CD4-positive, alpha-beta T cell treated with Interleukin-17A for 1 hour (primary cell): ENCODE results near the gene MRPL52.
A peak's percentile ranks its signal among the peaks of the same experiment; 100 is the strongest.
"Not testable (repeated sequence)": the region's sequence is repeated elsewhere in the genome, so short reads cannot be mapped to it uniquely, and the experiment has no call there.

Source experiments
- DNase-seq: peaks from one replicate; pipeline ENCODE4 v3.0.0-alpha.2; 2020

MRPL52 gene

GRCh38 chr14:22811722-22812121 lies 18.0 kb upstream of the MRPL52 start:
- DNase-seq, result no peak

DNA sequence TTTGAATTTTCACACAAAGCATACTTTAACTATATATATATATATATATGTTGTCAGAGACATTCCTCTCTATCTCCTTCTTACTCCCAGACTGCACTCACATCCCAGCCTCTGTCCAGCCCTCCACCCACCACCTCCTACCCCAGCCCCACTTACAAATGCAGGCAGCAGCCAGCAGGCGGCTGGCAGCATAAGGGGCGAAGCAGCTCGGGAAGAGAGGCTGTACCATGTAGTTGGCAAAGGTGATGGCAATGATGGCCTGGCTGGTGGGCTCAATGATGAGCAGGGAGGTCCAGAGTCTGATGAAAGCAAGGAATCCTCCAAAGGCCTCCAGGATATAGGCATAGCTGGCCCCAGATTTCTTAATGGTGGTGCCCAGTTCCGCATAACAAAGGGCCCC lies 16.9 kb upstream of the MRPL52 start:
- DNase-seq, result no peak

DNA sequence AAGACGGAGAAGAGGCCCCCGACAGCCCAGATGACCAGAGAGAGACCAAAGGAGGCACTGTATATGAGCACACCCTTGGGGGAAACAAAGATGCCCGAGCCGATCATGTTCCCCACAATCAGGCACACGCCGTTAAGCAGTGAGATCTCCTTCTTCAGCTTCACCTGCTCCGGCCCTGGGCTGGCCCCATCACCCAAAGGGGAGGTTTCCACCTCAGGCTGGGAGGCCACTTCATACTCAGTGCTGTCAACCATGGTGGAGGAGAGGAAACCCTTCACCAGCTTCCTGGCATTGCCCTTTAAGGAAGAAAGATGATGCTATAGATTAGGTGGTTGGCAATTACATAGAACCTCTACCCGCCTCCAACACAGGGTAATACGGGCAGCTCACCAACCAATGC lies 16.5 kb upstream of the MRPL52 start:
- no peak for DNase-seq

- DNase-seq, result no peak
Observed at GRCh38 chr14:22814373-22814772, 15.3 kb upstream of the MRPL52 start.

- DNase-seq, result no peak
Observed at GRCh38 chr14:22814941-22815713, 14.6 kb upstream of the MRPL52 start, which contains the start of gene SLC7A7. SLC7A7 (minus strand) TSS chr14:22815435; CDS start chr14:22813398, 2,037 bp downstream.

DNA sequence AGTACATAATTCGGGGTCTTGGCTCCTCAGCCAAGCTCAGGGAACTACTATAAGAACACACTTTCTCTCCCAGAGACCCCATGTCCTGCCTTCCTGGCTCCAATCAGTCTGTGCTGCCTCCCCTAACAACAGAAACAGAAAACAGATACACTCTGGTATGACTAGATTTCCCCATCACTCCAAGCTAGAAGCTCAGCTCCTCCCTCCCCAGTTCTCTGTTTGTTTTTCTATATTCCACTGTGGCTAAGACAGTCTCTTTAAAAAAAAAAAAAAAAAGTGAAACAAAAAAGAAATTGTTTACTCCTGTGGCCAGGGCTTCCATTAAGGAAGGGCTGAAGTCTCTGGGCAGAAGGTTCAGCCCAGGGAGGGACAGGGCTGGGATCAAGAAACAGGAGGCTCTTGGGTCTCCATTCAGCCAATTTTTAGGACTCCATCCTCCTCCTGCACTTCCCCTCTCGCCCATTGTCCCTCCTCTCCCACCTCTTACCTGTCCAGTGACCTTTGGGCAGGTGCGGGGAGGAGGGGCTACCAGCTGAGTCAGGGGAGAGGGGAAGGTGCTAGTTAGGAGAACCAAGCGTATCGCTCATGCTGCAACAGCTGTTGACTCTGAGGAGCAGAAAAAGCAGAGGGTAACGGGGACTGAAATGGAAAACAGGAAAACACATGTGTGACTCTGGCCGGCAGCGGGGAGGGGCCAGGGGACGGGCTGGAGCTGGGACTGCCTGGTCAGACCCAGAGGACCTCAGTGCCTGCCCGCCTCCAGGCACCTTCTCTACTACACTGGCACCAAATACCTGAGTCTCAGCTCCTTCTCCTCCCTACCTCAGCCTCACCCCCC lies 10.3 kb upstream of the MRPL52 start:
- DNase-seq, result no peak

DNA sequence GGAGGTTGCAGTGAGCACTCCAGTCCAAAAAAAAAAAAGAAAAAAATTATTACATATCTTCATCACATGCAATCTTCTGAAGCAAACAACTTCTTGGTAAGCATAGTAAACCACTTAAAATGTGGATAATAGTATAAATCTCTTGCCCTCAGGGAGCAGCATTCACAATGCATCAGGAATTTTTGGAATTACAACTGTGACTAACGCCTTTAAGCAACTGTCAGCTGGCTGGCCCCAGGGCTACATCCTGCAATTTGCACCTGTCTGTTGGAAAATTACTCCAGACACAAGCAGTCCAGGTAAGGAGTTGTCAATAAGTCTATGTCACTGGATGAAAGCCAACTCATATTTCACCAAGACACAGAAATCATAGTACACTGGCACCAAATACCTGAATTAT lies 9.0 kb upstream of the MRPL52 start:
- DNase-seq, result no peak

DNA sequence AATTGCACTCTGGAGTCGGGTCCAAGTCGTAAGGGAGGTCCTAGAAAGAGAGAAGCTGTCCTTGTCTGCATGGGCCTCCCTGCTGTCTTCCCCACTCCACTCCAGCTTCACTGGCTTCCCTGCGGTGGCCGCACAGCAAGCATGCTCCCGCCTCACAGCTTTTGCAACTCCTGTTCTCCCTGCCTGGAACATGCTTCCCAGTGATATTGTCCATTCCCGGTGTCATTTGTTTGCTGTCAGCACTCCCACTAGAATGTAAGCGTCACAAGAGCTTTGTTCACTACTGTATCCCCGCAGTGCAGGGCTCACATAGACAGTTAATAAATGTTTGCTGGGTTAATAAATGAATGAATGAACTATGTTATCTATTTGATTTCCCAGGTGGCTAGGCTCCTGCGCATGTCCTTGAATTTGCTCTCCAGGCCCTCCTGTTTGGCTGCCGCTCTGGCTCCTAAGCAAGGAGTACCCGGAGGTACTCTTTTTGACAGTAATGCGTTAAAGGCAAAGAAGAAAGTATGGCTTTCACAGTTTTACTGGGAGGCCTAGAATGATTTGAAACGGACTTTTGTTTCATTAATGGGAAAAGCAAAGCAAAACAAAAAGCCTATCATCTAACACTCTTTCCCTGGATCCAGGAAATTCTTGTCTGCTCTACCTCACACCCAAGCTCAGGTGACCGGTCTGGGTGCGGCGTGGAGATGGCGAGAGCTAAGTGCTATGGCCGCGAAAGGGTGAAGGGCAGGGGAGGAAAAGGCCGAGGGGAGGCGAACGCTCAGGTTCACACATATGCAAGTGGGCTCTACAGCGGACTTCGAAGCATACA lies 8.3 kb upstream of the MRPL52 start:
- no peak for DNase-seq

DNA sequence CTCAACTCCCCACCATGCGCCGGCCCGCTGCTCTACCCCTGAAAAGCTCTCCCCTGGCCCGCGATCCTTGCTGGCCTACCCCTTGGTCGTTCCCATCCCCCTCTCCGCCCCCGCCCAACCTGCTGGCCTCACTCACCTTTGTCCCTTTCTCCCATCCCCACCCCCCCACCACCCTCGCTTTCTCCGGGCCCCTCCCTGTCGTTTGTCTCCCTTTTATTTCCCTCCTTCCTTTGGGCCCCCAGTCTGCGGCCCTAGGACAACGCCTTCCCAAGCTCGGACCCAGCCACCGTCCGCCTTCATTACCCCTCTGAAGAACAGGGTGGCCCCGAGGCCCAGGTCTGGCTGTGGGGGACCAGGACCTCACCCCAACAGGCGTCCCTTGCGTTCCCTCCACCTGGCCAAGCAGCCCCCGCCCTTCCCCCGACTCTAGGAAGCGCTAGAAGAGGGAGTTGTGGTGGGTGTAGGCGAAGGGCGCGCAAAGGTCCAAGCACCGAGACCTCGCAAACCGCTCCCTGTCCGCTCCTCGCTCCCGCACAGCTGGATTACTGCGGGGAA lies 7.6 kb upstream of the MRPL52 start:
- no peak for DNase-seq

GRCh38 chr14:22822571-22823098 lies 7.1 kb upstream of the MRPL52 start:
- peak; percentile 74 for DNase-seq

- peak; percentile 6 for DNase-seq
Observed at GRCh38 chr14:22824711-22825359, 4.9 kb upstream of the MRPL52 start.

DNA sequence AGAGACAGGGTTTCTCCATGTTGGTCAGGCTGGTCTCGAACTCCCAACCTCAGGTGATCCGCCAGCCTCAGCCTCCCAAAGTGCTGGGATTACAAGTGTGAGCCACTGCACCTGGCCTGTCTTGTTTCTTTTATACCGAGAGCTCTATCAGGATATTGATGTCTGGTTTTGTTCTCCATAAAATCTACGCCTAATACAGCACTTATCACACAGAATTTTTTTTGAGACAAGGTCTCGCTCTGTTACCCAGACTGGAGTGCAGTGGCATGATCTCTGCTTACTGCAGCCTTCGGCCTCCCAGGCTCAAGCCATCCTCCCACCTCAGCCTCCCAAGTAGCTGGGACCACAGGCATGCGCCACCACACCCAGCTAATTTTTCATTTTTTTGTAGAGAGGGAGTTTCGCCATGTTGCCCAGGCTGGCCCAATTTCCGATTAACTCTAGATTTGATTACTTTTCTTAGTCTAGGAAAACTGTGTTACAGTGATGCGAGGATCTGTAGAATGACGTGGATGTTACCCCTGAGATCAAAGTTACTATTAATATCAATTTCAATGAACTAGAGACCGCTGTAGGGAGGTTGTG lies 519 bp upstream of the MRPL52 start:
- not testable (repeated sequence) for DNase-seq

- no peak for DNase-seq
Observed at GRCh38 chr14:22830443-22831010, 840 bp downstream of the MRPL52 start.

DNA sequence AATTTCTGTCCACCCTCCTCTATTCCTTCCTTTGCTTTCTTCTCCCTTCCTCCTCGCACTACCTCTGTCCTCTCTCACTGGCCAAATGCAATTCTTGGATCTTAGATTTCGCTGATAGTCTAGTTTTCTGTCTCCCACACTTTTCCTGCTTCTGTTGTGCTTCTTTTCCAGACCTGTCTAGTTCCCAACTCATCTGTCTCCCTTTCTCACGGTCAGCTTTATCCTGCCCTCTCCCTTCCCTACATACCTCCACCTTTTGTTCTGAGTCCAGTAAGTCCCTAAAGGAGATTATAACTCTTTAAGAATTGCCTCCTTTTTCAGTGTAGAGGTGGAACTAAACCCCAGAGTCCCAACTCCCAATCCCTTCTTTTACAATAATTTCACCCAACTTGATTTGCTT lies 5.8 kb downstream of the MRPL52 start:
- no peak for DNase-seq

GRCh38 chr14:22836301-22837113 lies 6.8 kb downstream of the MRPL52 start, which contains the start of gene MMP14:
MMP14 (plus strand) TSS chr14:22836585; CDS start chr14:22836818, 233 bp downstream.
- no peak for DNase-seq

- no peak for DNase-seq
Observed at GRCh38 chr14:22837114-22837749, 7.5 kb downstream of the MRPL52 start.

- DNase-seq, result no peak
Observed at GRCh38 chr14:22837750-22838538, 8.3 kb downstream of the MRPL52 start.

DNA sequence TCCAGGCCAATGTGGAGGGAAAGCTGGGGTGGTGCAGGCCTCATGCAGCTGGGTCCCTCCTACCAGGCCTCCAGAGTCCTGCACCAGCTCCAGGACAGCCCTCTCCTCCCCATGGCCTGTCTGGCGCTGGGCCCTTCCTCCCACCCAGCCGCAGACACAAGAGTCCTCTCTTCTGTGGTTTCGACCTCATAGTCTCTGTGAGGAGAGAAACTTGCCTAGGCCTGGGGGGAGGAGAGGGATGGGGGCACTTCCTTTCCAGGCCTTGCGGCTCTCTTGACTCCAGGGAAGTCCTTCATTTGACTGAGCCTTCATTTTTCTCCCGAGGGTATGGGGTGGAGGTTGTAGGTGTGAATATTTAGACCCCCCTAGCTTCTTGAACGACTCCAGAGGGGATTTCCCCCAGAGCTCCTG lies 8.9 kb downstream of the MRPL52 start:
- DNase-seq, result no peak
